Colon (tissue), 2 donors: Measurements from ENCODE around the gene CCNO.

ENCODE experiments used
- FAIRE-seq: peaks from 2 replicates; lab custom pipeline; 2012; peaks lifted over from hg19 to GRCh38; lab: Jason Lieb, UNC
- donor health status: control.
- donor health status: control.

CCNO gene

DNA sequence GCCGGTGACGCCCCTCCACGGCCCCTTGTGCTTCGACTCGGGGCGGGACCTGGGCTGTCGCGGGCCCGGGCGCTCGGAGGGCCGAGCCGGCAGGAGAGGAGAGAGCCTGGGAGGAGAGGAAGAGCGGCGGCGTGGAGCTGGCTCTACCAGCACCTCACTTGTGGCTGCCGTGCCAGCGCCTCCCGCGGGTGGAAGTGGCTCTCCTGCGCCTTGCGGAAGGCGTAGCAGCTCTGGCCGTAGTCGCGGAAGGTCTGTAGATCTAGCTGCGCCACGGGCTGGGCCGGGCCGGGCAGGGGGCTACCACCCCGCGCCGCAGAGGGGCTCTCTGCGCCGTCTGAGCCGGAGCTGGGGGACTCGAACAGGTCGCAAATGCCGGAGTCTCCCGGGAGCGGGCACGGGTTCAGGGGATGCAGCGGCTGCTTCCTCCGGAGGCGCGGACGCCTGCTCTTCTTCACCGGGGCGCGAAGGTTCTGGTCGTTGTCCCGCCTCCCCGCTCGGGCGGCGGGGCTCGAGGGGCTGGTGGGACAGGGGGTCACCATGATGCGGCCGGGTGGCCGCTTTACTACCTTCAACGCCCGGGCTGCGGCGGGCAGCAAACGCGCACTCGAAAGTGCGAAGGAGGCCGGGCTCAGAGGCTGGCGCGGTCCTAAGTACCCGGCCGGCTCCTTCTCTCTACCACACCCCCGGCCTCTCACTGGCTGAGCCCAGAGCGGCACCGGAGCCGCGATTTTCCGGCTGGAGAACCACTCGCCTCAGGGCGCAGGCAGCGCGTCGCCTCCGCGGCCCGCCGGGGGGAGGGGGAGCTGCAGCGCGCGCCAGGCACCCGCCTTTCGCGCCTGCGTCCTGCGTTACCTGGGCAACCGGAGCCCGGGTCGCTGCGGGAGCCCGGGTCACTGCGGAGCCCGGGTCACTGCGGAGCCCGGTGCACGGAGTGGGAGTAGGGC is at the start of gene CCNO:
CCNO (minus strand) TSS at position 624 of the 944 bp plus-strand sequence; CDS start at position 539, 85 bp downstream.
- no peak for FAIRE-seq

- no peak for FAIRE-seq
These were observed 45.4 kb upstream of the CCNO start for GRCh38 chr5:55278778-55279177.

- FAIRE-seq = no peak
These were observed 43.4 kb upstream of the CCNO start for GRCh38 chr5:55276771-55277170.

DNA sequence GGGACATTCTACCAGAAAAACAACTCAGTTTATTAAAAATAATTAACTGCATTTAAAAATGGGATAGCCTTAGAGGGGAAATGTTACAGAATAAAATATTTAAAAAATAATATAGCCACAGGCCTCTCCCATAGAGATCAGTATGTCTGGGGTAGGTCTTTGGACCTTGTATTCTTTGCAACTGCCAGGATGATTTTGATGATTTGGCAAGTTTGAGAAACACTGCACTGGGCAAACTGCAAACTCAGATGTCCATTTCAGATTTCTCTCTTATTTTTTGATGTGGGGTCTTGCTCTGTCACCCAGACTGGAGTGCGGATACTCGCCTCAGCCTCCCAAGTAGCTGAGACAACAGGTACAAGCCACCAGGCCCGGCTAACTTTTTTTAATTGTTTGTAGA is 24.9 kb upstream of the CCNO start:
- no peak for FAIRE-seq

GRCh38 chr5:55254802-55255201 is 21.4 kb upstream of the CCNO start:
- no peak for FAIRE-seq

GRCh38 chr5:55250064-55250463 is 16.7 kb upstream of the CCNO start:
- FAIRE-seq = no peak

- no peak for FAIRE-seq
These were observed 8.3 kb upstream of the CCNO start for GRCh38 chr5:55241746-55242145.

- FAIRE-seq = no peak
These were observed 3.4 kb upstream of the CCNO start for GRCh38 chr5:55236800-55237199.

DNA sequence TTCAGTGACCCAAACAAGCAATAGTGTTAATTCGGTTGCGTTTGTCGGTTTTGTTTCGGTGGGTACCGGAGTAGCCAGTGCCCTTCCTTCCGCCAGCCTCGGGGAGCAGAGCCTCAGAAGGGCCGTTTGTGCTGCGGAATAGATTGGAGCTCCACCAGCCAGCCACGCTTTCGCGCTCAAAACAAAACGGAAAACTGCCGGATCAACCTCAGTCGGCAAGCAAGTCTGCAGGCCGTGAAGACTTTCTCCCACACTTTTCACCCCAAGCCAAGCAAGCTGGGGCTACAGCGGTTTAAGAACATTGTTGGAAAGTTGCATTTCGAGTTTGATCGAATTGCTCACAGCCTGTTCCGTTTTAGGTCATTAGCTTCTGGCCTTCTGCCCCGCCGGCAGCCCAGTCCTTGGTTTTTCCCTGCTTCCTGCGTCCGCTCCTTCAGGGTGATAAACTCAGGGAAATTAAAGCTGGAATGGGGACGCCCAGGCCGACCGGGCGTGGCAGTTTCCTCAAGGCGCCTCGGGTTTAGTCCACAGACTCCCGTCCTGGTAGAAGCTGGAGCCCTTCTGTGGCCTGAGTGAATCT is 803 bp upstream of the CCNO start:
- no peak for FAIRE-seq

DNA sequence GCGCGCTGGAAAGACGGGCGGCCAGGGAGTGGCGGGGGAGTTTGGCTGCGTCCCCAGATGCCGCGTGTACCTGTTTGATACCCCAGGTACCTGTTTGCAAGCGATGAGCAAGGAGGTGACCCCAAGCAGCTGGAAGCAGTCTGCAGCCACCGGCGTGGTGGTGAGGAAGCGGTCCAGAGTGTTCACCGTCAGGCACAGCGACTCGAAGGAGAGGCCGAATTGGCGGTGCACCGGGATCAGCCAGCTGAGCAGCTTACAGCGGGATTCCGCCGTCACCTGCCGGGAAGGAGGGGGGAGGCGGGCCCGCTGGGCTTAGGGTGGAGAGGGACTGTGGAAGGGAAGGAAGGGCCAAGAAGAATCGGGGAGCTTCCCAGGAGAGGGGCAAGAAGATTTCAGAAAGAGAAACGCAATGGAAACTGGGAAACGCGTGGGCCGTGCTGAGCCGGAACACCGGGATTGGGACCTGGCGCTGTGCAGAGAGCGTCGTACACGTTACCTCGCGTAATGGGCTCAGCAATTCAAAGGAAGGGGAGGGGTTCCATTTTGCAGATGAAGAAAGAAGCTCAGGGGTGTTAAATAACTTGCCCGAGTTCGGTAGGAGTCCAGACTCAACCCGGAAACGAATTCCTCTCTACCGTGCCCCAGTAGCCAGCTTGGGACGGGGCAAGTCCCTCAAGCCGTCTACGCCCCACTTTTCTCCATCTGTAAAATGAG is 980 bp downstream of the CCNO start:
- FAIRE-seq = no peak

- FAIRE-seq = no peak
These were observed 1.5 kb downstream of the CCNO start for GRCh38 chr5:55231919-55232270.

DNA sequence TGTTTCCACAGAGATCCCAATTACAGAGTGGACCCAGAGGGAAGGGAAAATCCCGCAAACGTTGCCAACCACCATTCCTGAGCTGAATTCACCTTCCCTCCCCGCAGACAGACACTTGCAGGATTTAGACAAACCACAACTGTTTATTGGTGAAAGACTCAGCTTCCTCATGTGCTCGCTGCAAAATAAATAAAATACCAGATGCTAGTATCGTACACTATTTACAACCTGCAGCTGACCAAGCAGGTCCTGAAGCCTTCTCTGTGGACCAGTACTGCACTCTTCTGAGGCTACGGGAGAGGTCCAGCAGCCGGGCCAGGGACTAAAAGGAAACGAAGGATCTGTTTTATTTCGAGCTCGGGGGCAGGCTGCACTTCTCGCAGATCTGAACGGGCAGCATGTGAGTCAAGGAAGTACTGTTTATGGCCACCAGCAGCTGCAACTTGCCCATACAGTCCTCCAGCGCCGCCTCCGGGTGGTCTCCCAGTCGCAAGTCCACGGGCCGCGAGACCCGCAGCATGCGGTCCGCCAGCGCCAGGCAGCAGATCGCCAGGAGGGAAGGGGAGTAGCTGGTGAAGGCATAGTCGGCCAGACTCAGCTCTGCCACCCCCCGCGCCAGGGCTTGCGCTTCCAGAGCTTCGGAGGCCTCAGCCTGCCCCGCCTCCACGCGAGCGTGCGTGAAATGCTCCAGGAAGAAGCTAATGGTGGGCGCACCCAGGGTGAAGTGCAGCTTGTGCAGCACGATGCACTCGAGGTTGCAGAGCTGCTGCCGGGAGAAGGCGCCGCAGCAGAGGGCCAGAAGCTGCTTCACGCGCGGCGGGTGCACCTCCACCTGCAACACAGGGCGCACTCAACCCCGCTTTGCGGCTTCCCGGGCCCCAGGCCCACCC is 2.1 kb downstream of the CCNO start:
- FAIRE-seq = no peak

- FAIRE-seq = no peak
These were observed 3.2 kb downstream of the CCNO start for GRCh38 chr5:55230086-55230629.

- no peak for FAIRE-seq
These were observed 5.6 kb downstream of the CCNO start for GRCh38 chr5:55227664-55228430.

DNA sequence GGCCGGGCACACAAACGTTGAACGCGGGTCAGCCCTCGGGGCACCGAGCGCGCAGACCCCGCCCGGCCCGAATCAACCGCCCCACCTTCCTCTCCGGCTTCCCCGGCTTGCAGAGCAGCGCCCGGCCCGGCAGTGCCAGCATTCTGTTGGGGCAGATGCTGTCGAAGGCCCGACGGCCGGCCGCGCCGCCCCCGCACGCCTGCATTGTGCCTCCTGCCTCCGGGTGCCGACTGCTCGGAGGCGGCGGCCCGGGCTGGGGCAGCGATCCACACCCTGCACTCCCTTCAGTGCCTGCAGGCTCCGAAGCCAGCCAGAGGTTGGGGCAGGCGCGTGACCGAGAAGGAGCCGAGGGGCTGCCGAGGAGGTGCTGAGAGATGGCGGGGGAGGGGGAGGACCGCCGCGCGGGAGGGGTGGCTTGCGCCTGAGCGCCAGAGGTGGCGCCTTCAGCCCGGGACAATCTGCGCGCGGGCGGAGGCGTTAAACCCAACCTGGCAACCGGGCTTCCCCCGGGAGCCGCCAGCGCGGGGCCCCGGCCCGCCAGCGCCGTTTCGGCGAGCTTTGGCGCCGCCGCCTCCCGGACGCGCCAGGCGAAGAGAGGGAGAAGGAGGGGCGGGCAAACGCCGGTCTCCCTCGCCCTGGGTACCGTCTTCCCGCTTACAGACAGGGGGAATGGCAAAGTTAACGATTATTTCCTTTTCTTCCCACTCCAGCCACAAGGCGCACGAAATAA is 6.3 kb downstream of the CCNO start, which contains the start of gene MCIDAS:
MCIDAS (minus strand) TSS at position 382 of the 730 bp plus-strand sequence; CDS start at position 205, 177 bp downstream.
- no peak for FAIRE-seq

- no peak for FAIRE-seq
These were observed 7.1 kb downstream of the CCNO start for GRCh38 chr5:55226027-55226933.

DNA sequence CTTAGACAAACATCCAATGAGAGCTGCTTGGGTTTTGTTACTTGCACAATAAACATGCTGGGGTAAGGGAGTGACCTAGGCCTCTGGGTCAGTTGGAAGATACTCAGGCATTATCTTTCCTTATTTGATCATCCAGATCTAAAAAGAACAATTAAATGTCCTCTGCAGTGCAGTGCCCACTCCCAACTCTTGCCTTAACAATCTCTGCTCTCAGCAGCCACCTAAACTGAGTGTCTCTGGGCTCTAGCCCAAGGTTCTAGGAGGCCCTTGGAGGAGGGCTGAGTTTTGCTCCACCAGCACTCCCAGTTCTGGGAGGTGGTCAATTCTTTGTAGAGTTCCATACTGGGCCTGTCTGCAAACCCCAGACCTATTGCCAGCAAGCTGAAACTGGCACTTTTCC is 8.1 kb downstream of the CCNO start:
- FAIRE-seq = no peak

GRCh38 chr5:55223812-55224240 is 9.6 kb downstream of the CCNO start:
- no peak for FAIRE-seq
